ENCODE measurements around the gene COG2.

DNA sequence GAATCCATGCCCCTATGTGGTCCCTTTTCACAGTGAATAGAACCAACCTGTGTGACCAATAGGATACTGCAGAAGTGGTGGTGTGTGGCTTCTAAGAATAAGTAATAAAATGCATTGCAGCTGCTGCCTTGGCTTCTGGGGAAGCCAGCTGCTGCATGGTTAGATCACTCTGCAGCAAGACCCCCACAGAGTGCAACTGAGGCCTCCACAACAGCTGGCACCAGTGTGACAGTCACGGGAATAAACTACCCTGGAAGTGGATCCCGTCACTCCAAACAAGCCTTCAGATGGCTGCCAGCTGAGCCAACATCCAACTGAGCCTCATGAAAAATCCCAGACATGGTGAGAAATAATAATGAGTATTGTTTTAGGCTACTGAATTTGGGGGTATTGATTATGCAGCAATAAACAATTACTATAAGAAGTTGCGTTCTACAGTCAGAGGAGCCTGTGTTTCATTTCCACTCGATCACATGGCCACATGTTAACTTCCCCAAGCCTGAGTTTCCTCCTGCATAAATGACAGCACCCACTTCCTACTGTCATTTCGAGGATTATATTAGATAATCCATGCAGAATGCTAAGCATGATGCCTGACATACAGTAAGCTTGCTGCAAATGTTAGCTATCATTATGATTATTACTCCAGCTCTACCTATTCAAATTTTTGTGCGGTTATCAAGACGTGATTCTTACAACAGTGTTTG is 20.8 kb upstream of the COG2 start:
- TF ChIP-seq POLR2A (IDR thresholded peaks at IDR 0.05) (no peak), POLR2AphosphoS5 (IDR thresholded peaks at IDR 0.05) (no peak), EP300 (IDR thresholded peaks at IDR 0.05) (no peak)
- TF ChIP-seq, protein P1, sequence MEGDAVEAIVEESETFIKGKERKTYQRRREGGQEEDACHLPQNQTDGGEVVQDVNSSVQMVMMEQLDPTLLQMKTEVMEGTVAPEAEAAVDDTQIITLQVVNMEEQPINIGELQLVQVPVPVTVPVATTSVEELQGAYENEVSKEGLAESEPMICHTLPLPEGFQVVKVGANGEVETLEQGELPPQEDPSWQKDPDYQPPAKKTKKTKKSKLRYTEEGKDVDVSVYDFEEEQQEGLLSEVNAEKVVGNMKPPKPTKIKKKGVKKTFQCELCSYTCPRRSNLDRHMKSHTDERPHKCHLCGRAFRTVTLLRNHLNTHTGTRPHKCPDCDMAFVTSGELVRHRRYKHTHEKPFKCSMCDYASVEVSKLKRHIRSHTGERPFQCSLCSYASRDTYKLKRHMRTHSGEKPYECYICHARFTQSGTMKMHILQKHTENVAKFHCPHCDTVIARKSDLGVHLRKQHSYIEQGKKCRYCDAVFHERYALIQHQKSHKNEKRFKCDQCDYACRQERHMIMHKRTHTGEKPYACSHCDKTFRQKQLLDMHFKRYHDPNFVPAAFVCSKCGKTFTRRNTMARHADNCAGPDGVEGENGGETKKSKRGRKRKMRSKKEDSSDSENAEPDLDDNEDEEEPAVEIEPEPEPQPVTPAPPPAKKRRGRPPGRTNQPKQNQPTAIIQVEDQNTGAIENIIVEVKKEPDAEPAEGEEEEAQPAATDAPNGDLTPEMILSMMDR (IDR thresholded peaks at IDR 0.05), result no peak
